SH-SY5Y (cell line): ENCODE data around the gene IL18RAP.

ENCODE experiments used
- GATA2 ChIP-seq: IDR thresholded peaks from 2 replicates; pipeline ENCODE4 v1.6.1; 2011; ENCODE audit warnings: mild to moderate bottlenecking, low read depth, low read length
- GATA3 ChIP-seq: IDR thresholded peaks from 2 replicates; pipeline ENCODE4 v1.6.1; 2011; ENCODE audit warnings: low read depth, mild to moderate bottlenecking, low read length, moderate library complexity

IL18RAP gene

DNA sequence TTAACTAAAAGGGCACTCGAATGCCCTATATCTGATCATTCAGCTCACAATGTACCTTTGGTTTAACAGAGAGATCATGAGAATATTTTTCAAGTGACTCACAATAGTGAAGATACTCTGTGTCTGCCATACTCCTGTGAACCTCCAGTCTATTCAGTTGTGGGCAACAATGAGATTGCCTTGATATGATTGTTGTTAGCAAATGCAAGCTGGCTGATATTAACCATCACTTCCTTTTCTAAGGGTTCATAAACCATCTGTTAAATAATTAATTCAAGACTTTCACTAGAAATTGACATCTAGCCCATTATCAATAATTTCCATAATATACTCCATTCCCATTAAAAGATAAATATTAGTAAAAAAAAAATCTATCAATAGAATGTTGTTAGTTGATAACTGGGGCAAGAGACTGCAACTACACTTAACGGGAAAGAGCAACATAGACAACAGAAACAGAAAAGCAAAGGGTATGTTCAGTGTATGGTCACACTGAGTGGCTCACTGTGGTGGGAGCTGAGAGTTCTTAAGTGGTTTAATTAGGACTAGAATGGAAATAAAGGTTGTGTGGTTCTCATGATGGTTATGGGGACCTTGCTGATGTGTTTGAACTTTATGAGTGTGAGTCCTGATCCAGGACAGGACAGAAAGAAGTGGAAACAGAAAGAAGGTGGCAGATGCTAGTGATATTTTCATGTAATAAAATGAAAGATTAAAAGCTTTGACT lies 11.9 kb downstream of the IL18RAP start:
- TF ChIP-seq GATA2 (no peak), GATA3 (no peak)

- no peak for TF ChIP-seq GATA2
- no peak for TF ChIP-seq GATA3
Observed at GRCh38 chr2:102435741-102436140, 12.8 kb downstream of the IL18RAP start.

GRCh38 chr2:102436323-102436722 lies 13.4 kb downstream of the IL18RAP start:
- TF ChIP-seq GATA2 (no peak), GATA3 (no peak)

DNA sequence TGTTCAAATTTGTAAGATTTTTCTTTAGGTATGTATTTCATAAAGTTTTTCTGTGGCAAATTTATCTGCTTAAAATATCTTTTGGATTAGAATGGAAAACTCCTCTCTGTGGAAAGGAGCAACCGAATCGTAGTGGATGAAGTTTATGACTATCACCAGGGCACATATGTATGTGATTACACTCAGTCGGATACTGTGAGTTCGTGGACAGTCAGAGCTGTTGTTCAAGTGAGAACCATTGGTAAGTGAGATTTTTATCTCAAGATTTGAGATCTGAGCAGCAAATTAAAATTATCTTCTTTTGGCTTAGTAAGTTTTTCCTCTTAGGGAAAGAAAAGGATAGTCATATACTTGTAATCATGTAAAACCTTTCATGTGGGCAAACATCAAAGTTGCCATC lies 14.2 kb downstream of the IL18RAP start:
- no peak for TF ChIP-seq GATA2
- no peak for TF ChIP-seq GATA3

- no peak for TF ChIP-seq GATA2
- TF ChIP-seq GATA3: no peak
Observed at GRCh38 chr2:102438111-102438510, 15.2 kb downstream of the IL18RAP start.

- TF ChIP-seq GATA2: no peak
- no peak for TF ChIP-seq GATA3
Observed at GRCh38 chr2:102438578-102438977, 15.6 kb downstream of the IL18RAP start.

- no peak for TF ChIP-seq GATA3
- TF ChIP-seq GATA2: no peak
Observed at GRCh38 chr2:102439065-102439695, 16.2 kb downstream of the IL18RAP start.

- TF ChIP-seq GATA3 (no peak), GATA2 (no peak)
Observed at GRCh38 chr2:102442967-102443828, 20.2 kb downstream of the IL18RAP start.

DNA sequence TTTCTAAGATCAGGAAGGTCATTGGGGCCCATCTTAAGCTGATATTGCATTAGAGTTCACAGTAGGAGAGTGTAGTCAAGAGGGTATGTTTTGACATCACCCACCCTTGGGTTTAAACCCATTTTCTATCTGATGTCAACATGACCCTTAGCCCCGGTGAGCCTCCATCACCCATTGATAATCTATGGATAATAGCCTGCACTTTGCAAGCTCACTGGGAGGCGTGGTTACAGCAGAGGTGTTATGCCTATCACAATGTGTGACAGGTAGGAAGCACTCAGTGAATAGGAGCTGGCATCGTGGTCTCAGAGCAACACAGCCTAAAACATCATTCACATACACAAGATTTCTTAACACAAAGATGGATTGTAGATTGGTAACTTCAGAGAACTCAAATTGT lies 21.3 kb downstream of the IL18RAP start:
- no peak for TF ChIP-seq GATA2
- TF ChIP-seq GATA3: no peak

- TF ChIP-seq GATA2 (no peak), GATA3 (no peak)
Observed at GRCh38 chr2:102446936-102447335, 24.0 kb downstream of the IL18RAP start.

DNA sequence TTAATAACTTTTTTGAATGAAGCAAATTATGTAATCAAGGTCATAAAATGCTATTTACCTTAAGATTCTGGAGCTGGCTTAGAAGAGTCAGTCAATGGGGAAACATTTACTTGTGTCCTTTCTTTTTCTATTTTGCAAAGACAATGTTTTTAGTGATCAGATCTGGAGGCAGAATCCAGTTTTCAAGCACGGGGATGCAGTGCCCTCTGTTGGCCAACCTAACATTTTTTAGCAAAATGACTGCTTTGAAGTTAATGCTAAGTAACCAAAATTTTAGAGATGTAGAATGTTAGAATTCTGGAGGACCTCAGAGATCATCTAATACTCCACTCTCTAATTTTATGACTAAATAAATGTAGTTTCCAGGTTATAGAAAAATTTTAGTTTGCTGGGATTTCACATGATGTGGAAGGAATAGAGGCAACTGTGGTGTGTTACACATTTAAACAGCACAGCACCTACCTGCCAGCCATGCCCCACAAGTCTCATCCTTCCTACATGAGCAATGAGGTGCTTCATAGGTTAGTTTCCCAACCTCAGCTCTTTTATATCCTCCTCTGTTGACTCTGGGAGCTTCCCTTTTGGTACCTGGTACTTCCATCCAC lies 26.5 kb downstream of the IL18RAP start:
- TF ChIP-seq GATA2 (no peak), GATA3 (no peak)

DNA sequence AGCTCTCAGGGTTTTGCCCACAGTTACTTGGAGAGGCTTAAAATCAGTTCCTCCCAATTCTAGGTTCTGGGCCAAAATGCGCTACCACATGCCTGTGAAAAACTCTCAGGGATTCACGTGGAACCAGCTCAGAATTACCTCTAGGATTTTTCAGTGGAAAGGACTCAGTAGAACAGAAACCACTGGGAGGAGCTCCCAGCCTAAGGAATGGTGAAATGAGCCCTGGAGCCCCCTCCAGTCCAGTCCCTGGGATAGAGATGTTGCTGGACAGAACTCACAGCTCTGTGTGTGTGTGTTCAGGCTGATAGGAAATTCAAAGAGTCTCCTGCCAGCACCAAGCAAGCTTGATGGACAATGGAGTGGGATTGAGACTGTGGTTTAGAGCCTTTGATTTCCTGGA lies 29.0 kb downstream of the IL18RAP start:
- TF ChIP-seq GATA2 (no peak), GATA3 (no peak)

GRCh38 chr2:102453501-102453900 lies 30.5 kb downstream of the IL18RAP start:
- TF ChIP-seq GATA2: no peak
- TF ChIP-seq GATA3: no peak

- TF ChIP-seq GATA3 (no peak), GATA2 (no peak)
Observed at GRCh38 chr2:102455061-102455670, 32.2 kb downstream of the IL18RAP start.
